Measurements from ENCODE around the gene STAB2. TPM values are rescaled to one million over a fixed set of nuclear protein-coding genes. Genes with fewer than 3 reads are reported as not detected.

Gene STAB2
- total and polyA plus RNA-seq, 11 donors: 0.12 to 3.5 (median 0.37) TPM; not detected in 6

GRCh38 chr12:103793512-103794045, 206.5 kb downstream of the STAB2 start:
- TF ChIP-seq POLR2A (IDR thresholded peaks at IDR 0.05): no peak
- no peak for TF ChIP-seq CTCF (IDR thresholded peaks at IDR 0.05)
- 79 to 82% (median 81%) methylated on average over 9 of the region's 9 CpGs for WGBS, 4 donors
- ATAC-seq: no peak
- Histone ChIP-seq H3K4me1 (peaks cover 0 to 3% (median 0%) of the 10 kb centered on the region in 12 donors), H3K27me3 (no peaks in the 10 kb centered on the region), H3K4me3 (no peak overlapping the region), H3K36me3 (peaks cover 0 to 16% (median 6%) of the 10 kb centered on the region in 9 donors), H3K9me3 (no peaks in the 10 kb centered on the region), H3K27ac (peak overlapping the region in 1 of 12 donors; percentile 20)
- DNase-seq: no peak
- intact Hi-C loops (cut with DNase I): no loop called here

DNA sequence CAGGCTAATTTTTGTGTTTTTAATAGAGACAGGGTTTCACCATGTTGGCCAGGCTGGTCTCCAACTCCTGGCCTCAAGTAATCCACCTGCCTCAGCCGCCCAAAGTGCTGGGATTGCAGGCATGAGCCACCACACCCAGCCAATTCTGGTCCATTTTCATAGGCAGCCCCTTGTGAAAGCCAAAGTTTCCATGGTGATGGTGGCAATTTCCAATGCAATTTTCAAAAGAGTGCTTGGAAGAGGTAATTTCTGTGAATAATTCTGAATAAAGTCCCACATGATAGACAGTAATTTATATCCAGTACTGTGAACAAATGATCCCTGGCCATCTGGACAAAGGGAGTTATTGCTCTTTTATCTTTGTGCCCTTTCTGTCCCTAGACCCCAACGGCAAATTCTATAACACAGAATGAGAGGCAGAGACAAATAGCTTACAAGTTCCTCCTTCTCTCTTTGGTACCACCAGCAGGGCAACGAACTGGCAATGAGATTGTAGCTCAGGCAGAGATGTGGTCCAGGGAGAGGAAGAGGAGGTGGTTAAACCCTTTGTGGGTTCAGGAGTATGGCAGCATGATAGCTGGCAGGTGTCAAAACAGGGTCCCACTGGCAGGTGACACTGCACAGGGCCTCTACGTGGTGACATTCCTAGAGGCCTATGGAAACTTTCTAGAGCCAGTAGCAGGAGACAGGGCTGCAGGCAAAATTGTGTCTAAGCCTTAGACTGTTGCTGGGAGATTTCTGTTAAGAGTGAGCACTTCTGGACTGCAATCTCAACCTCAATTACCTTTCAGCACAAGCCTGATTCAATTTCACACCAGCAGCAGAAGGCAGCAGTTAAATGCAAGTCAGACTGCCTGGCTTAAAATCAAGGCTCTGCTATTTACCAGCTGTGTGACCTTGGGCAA, 207.5 kb downstream of the STAB2 start:
- TF ChIP-seq POLR2A (IDR thresholded peaks at IDR 0.05) (no peak), CTCF (IDR thresholded peaks at IDR 0.05) (no peak)
- peak in 1 of 4 donors; percentile 61 for ATAC-seq
- 50 to 68% (median 51%) methylated on average over 4 of the region's 4 CpGs for WGBS, 4 donors

GRCh38 chr12:103798586-103798985, 211.5 kb downstream of the STAB2 start:
- H3K27me3 ChIP-seq: no peaks in the 10 kb centered on the region
- H3K36me3 ChIP-seq: peaks cover 0 to 11% (median 0%) of the 10 kb centered on the region in 9 donors
- no peak overlapping the region for H3K4me3 ChIP-seq
- peaks cover 0 to 19% (median 14%) of the 10 kb centered on the region in 12 donors for H3K4me1 ChIP-seq
- no peaks in the 10 kb centered on the region for H3K9me3 ChIP-seq
- H3K27ac ChIP-seq: peak overlapping the region in 1 of 12 donors; percentile 58
- TF ChIP-seq POLR2A (IDR thresholded peaks at IDR 0.05) (no peak), CTCF (IDR thresholded peaks at IDR 0.05) (no peak)
- DNase-seq (no peak), ATAC-seq (no peak)
- WGBS, 4 donors: 95 to 98% (median 97%) methylated on average over 4 of the region's 4 CpGs
- intact Hi-C loops (cut with DNase I): no loop called here

More for the DNA sequence above, 207.5 kb downstream of the STAB2 start:
- Histone ChIP-seq H3K27ac (no peak overlapping the region), H3K9me3 (no peaks in the 10 kb centered on the region), H3K4me1 (peaks cover 0 to 3% (median under 1%) of the 10 kb centered on the region in 12 donors), H3K36me3 (peaks cover 0 to 16% (median 6%) of the 10 kb centered on the region in 9 donors), H3K4me3 (no peak overlapping the region), H3K27me3 (no peaks in the 10 kb centered on the region)
- DNase-seq: no peak
- intact Hi-C loops (cut with DNase I): no loop called here

- H3K27ac ChIP-seq: peak overlapping the region in 1 of 12 donors; percentile 58
- H3K4me1 ChIP-seq: peaks cover 0 to 23% (median 14%) of the 10 kb centered on the region in 12 donors
- intact Hi-C loops (cut with DNase I): no loop called here
- peaks cover 0 to 7% (median 0%) of the 10 kb centered on the region in 9 donors for H3K36me3 ChIP-seq
- no peaks in the 10 kb centered on the region for H3K9me3 ChIP-seq
- ATAC-seq (peak in 2 of 4 donors; percentile 6 to 18), DNase-seq (no peak)
- WGBS, 4 donors: 76 to 86% (median 82%) methylated on average over 4 of the region's 4 CpGs
- no peak overlapping the region for H3K4me3 ChIP-seq
- TF ChIP-seq POLR2A (IDR thresholded peaks at IDR 0.05) (no peak), CTCF (IDR thresholded peaks at IDR 0.05) (no peak)
- no peaks in the 10 kb centered on the region for H3K27me3 ChIP-seq
Observed at GRCh38 chr12:103799504-103799856, 212.4 kb downstream of the STAB2 start.

All from heart left ventricle (tissue), 16 donors.